Activated CD4-positive, alpha-beta T cell treated with anti-CD3 and anti-CD28 coated beads for 36 hours (primary cell): ENCODE results near the gene TM7SF3. TPM values are rescaled to one million over a fixed set of nuclear protein-coding genes. Genes with fewer than 3 reads are reported as not detected.
A peak's percentile ranks its signal among the peaks of the same experiment; 100 is the strongest.

Source experiments
- ATAC-seq: fragments of 200-7000 bp; cut with Tn5 transposase; one replicate; pipeline ENCODE4 v1.10.0; 2021; ENCODE audit warnings: mild to moderate bottlenecking, moderate library complexity
- CTCF ChIA-PET: fragments of 350-600 bp; sonication (Branson Sonifier 250); formaldehyde crosslinking; loops from one replicate; lab custom pipeline; 2021; ENCODE audit warnings: antibody characterized with exemption; lab: Charles Lee
- POLR2A ChIA-PET: fragments of 350-600 bp; sonication (Branson Sonifier 250); formaldehyde crosslinking; loops from one replicate; lab custom pipeline; 2021; ENCODE audit warnings: antibody characterized with exemption, inconsistent platforms; lab: Charles Lee
- DNase-seq: peaks from one replicate; pipeline ENCODE4 v3.0.0-alpha.2; 2020
- H3K27ac Mint-ChIP-seq: one replicate; pipeline ENCODE4 v1.8.0; 2021; ENCODE audit warnings: mixed read lengths
- H3K27me3 Mint-ChIP-seq: one replicate; pipeline ENCODE4 v1.8.0; 2021; ENCODE audit warnings: mixed read lengths
- H3K36me3 Mint-ChIP-seq: one replicate; pipeline ENCODE4 v1.8.0; 2021; ENCODE audit warnings: low read depth, mixed read lengths
- H3K4me1 Mint-ChIP-seq: one replicate; pipeline ENCODE4 v1.8.0; 2021; ENCODE audit warnings: mixed read lengths
- H3K4me3 Mint-ChIP-seq: one replicate; pipeline ENCODE4 v1.8.0; 2021; ENCODE audit warnings: mild to moderate bottlenecking, moderate library complexity, mixed read lengths
- H3K9me3 Mint-ChIP-seq: one replicate; pipeline ENCODE4 v1.8.0; 2021; ENCODE audit warnings: low read depth, mixed read lengths
- intact Hi-C, 2 experiments: fragments of 100-400 bp; cut with DNase I in 1 of 2; cut with micrococcal nuclease in 1 of 2; formaldehyde crosslinking; loops; one replicate each; pipeline versions ENCODE4 v1.14.2 to v1.15.1; 2022 to 2024; cut with DNase I, micrococcal nuclease
- total RNA-seq, 2 experiments: library from RNA; stranded (reverse); gene quantifications; one replicate each; pipeline ENCODE4 v1.2.3, GENCODE V29; 2021

Gene TM7SF3
- total RNA-seq, 2 experiments from 2014 or later: 29.4 to 34.0 TPM

GRCh38 chr12:27014859-27015729 lies 910 bp upstream of the TM7SF3 start:
- ATAC-seq (no peak), DNase-seq (peak; percentile 52)
- Mint-ChIP-seq H3K4me3 (peak overlapping the region; percentile 86), H3K9me3 (no peaks in the 10 kb centered on the region), H3K27ac (peak overlapping the region; percentile 82), H3K36me3 (peaks cover 6% of the 10 kb centered on the region), H3K27me3 (no peaks in the 10 kb centered on the region), H3K4me1 (peaks cover 44% of the 10 kb centered on the region)
- CTCF ChIA-PET: interaction anchor here (0.5 to 11.5 kb wide), 29 partner anchors 10 to 310 kb away, joined by 3 to 152 read pairs (median 3); partner anchors contain the start of genes FGFR1OP2, INTS13 and ITPR2
- POLR2A ChIA-PET: interaction anchor here (0.9 kb wide), 1 partner anchor 263 kb away, joined by 4 read pairs; no protein-coding TSS in a partner anchor
- intact Hi-C loops: loop anchor here (1.0 to 10.0 kb wide), 14 partner anchors 7 to 893 kb away; partner anchors contain the start of genes FGFR1OP2 (in 2 of the 2), ITPR2 (in 2 of the 2), MED21 (in 2 of the 2) and MRPS35 (in 1 of the 2)

- Mint-ChIP-seq H3K27me3 (no peaks in the 10 kb centered on the region), H3K36me3 (peaks cover 8% of the 10 kb centered on the region), H3K27ac (peak overlapping the region; percentile 75), H3K4me1 (peaks cover 45% of the 10 kb centered on the region), H3K4me3 (peak overlapping the region; percentile 86), H3K9me3 (no peaks in the 10 kb centered on the region)
- ChIA-PET CTCF (interaction anchor here (0.6 to 11.5 kb wide), 16 partner anchors 9 to 583 kb away, joined by 3 to 152 read pairs (median 4); partner anchors contain the start of genes FGFR1OP2 and MED21), POLR2A (no interaction called here)
- DNase-seq (no peak), ATAC-seq (peak; percentile 10)
- intact Hi-C loops: loop anchor here (1.0 to 10.0 kb wide), 13 partner anchors 9 to 891 kb away; partner anchors contain the start of genes FGFR1OP2 (in 2 of the 2), ITPR2 (in 2 of the 2), MED21 (in 2 of the 2) and MRPS35 (in 1 of the 2)
Measured at GRCh38 chr12:27013611-27014084, 536 bp downstream of the TM7SF3 start.

GRCh38 chr12:27012982-27013255 lies 1.3 kb downstream of the TM7SF3 start:
- H3K4me1 Mint-ChIP-seq: peaks cover 51% of the 10 kb centered on the region
- ATAC-seq: no peak
- POLR2A ChIA-PET: no interaction called here

DNA sequence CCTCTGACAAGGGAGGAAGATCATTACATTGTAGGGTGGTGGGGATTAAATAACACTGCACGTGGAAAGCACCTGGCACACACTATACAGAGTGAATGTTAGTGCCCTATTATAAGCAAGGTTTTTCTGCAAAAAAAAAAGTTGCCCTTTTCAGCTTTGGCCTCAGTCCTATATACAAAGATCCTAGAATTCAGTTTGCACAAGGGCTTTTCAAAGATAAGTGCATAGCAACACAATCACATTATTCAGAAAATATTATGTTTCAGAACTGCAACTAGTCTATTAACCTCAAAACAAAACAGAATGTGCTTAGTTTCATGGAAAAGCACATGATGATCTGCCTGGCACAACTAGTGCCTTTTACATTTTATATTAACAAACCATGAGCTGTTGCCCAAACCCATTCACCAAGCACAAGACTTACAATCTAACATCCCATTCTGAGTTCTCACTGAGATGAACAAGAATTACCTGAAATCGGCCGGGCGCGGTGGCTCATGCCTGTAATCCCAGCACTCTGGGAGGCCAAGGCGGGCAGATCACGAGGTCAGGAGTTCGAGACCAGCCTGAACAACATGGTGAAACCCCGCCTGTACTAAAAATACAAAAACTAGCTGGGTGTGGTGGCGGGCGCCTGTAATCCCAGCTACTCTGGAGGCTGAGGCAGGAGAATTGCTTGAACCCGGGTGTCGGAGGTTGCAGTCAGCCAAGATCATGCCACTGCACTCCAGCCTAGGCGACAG lies 1.8 kb downstream of the TM7SF3 start:
- H3K36me3 Mint-ChIP-seq: peaks cover 10% of the 10 kb centered on the region
- H3K4me1 Mint-ChIP-seq: peaks cover 51% of the 10 kb centered on the region
- H3K27ac Mint-ChIP-seq: no peak overlapping the region
- H3K9me3 Mint-ChIP-seq: no peaks in the 10 kb centered on the region
- no peaks in the 10 kb centered on the region for H3K27me3 Mint-ChIP-seq
- DNase-seq: no peak
- intact Hi-C loops: loop anchor here (5.0 to 10.0 kb wide), 3 partner anchors 692 to 890 kb away; partner anchors contain the start of gene MRPS35 (in 1 of the 2)
- H3K4me3 Mint-ChIP-seq: peak overlapping the region; percentile 86
- ChIA-PET POLR2A (no interaction called here), CTCF (interaction anchor here (0.5 to 11.5 kb wide), 9 partner anchors 9 to 324 kb away, joined by 3 to 152 read pairs (median 4); partner anchors contain the start of genes FGFR1OP2 and MED21)
- ATAC-seq: no peak

More at GRCh38 chr12:27012982-27013255, 1.3 kb downstream of the TM7SF3 start:
- CTCF ChIA-PET: interaction anchor here (0.6 to 11.5 kb wide), 9 partner anchors 9 to 584 kb away, joined by 3 to 152 read pairs (median 4); partner anchors contain the start of genes FGFR1OP2 and MED21
- Mint-ChIP-seq H3K4me3 (peak overlapping the region; percentile 86), H3K27ac (peak overlapping the region; percentile 6), H3K9me3 (no peaks in the 10 kb centered on the region), H3K36me3 (peaks cover 8% of the 10 kb centered on the region), H3K27me3 (no peaks in the 10 kb centered on the region)
- intact Hi-C loops: loop anchor here (5.0 to 10.0 kb wide), 3 partner anchors 692 to 891 kb away; partner anchors contain the start of gene MRPS35 (in 1 of the 2)
- DNase-seq: no peak

DNA sequence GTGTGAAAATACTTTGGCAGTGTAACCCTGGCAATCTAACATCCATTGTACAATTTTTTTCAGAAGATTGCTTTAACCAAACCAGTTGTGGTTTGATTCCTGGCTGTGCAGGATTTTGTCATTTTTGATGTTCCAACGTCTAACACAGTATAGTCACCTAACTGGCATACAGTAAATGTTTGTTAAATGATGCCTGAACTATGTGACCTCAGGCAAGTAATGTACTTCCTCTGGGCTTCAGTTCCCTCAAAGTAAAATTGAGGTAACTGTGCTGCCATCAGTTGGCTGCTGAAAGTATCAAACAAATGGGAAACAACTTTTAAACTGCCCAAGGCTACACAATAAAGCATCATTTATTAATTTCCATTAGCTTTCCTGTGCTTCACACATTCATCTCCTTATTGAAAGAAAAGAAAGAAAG lies 4.3 kb downstream of the TM7SF3 start:
- ATAC-seq (no peak), DNase-seq (no peak)
- H3K27ac Mint-ChIP-seq: no peak overlapping the region
- no peaks in the 10 kb centered on the region for H3K9me3 Mint-ChIP-seq
- H3K4me1 Mint-ChIP-seq: peaks cover 44% of the 10 kb centered on the region
- peaks cover 10% of the 10 kb centered on the region for H3K36me3 Mint-ChIP-seq
- ChIA-PET POLR2A (interaction anchor here (0.7 to 1.7 kb wide), 2 partner anchors 12 to 19 kb away, joined by 3 to 5 read pairs; partner anchors contain the start of gene MED21), CTCF (interaction anchor here (1.7 to 2.4 kb wide), 2 partner anchors 8 to 297 kb away, joined by 7 to 9 read pairs; no protein-coding TSS in a partner anchor)
- no peak overlapping the region for H3K4me3 Mint-ChIP-seq
- no peaks in the 10 kb centered on the region for H3K27me3 Mint-ChIP-seq
- intact Hi-C loops: loop anchor here (5.0 to 10.0 kb wide), 3 partner anchors 695 to 888 kb away; partner anchors contain the start of gene MRPS35 (in 1 of the 2)

- POLR2A ChIA-PET: no interaction called here
- Mint-ChIP-seq H3K4me3 (no peak overlapping the region), H3K9me3 (no peaks in the 10 kb centered on the region), H3K4me1 (peaks cover 37% of the 10 kb centered on the region), H3K36me3 (peaks cover 10% of the 10 kb centered on the region), H3K27me3 (no peaks in the 10 kb centered on the region), H3K27ac (no peak overlapping the region)
- CTCF ChIA-PET: no interaction called here
- no peak for DNase-seq
- ATAC-seq: no peak
- intact Hi-C loops: no loop called here
Measured at GRCh38 chr12:27008081-27008480, 6.1 kb downstream of the TM7SF3 start.

DNA sequence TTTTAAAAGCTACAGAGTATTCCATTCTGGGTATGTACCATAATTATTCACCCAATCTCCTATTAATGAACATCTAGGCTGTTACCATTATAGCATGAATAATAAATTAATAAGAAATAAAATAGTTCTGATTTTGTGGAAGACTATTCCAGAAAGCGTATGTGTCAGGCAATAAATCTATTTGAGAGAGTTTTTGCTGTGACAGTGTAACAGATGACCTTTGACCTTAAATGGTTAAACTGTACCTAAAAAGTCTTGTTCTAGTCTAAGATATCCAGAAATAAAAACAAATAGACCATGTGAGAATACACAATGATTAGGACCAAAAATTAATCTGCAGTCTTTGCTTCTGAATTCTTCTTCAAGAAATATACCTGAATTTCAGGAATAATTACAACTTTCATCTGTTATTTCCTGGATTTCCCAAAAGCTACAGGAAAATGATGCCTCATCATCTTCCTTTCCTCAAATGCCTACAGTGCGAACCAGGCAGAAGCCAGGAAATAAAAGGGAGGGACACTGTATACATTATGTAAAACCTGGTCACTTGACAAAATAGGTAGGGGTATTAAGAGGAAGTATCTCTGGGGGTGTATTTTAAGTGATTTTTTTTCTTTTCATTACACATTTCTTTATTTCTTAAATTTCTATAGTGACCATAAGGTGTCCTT lies 7.3 kb downstream of the TM7SF3 start:
- ATAC-seq: no peak
- H3K9me3 Mint-ChIP-seq: no peaks in the 10 kb centered on the region
- ChIA-PET POLR2A (no interaction called here), CTCF (no interaction called here)
- peaks cover 10% of the 10 kb centered on the region for H3K36me3 Mint-ChIP-seq
- DNase-seq: no peak
- H3K4me3 Mint-ChIP-seq: no peak overlapping the region
- peaks cover 28% of the 10 kb centered on the region for H3K4me1 Mint-ChIP-seq
- no peaks in the 10 kb centered on the region for H3K27me3 Mint-ChIP-seq
- intact Hi-C loops: no loop called here
- H3K27ac Mint-ChIP-seq: no peak overlapping the region

DNA sequence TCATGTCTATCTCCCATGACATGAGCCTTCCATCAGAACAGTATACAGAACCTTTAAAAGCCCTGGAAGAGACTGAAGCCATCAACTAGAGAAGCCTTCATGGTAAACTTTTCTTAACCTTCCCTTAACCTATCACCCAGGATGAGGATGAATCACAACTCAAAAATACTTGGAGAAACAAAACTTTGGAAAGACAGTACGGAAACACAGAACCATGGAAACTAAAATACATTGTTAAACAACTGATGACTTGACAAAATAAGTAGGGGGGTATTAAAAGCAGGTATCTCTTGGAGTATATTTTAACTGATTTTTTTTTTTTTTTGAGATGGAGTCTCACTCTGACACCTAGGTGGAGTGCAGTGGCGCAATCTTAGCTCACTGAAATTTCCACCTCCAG lies 8.7 kb downstream of the TM7SF3 start:
- Mint-ChIP-seq H3K4me3 (no peak overlapping the region), H3K27me3 (no peaks in the 10 kb centered on the region), H3K27ac (no peak overlapping the region), H3K4me1 (peaks cover 26% of the 10 kb centered on the region), H3K9me3 (no peaks in the 10 kb centered on the region), H3K36me3 (peaks cover 8% of the 10 kb centered on the region)
- POLR2A ChIA-PET: no interaction called here
- ATAC-seq (no peak), DNase-seq (no peak)
- intact Hi-C loops: no loop called here
- CTCF ChIA-PET: interaction anchor here (0.8 kb wide), 1 partner anchor 304 kb away, joined by 3 read pairs; no protein-coding TSS in a partner anchor

GRCh38 chr12:27003421-27004381 lies 10.5 kb downstream of the TM7SF3 start:
- ATAC-seq (no peak), DNase-seq (no peak)
- H3K36me3 Mint-ChIP-seq: peaks cover 6% of the 10 kb centered on the region
- H3K4me1 Mint-ChIP-seq: peaks cover 22% of the 10 kb centered on the region
- CTCF ChIA-PET: interaction anchor here (0.7 to 2.4 kb wide), 7 partner anchors 9 to 303 kb away, joined by 3 to 17 read pairs (median 4); partner anchors contain the start of gene TM7SF3
- H3K9me3 Mint-ChIP-seq: no peaks in the 10 kb centered on the region
- no peaks in the 10 kb centered on the region for H3K27me3 Mint-ChIP-seq
- H3K27ac Mint-ChIP-seq: no peak overlapping the region
- H3K4me3 Mint-ChIP-seq: no peak overlapping the region
- POLR2A ChIA-PET: no interaction called here
- intact Hi-C loops: no loop called here
